ENCODE results near the gene GPSM3. TPM values are rescaled to one million over a fixed set of nuclear protein-coding genes. Genes with fewer than 3 reads are reported as not detected.
A peak's percentile ranks its signal among the peaks of the same experiment; 100 is the strongest.

GPSM3 gene
- total RNA-seq, 1 experiment from 2014 or later, result 10.0 TPM

DNA sequence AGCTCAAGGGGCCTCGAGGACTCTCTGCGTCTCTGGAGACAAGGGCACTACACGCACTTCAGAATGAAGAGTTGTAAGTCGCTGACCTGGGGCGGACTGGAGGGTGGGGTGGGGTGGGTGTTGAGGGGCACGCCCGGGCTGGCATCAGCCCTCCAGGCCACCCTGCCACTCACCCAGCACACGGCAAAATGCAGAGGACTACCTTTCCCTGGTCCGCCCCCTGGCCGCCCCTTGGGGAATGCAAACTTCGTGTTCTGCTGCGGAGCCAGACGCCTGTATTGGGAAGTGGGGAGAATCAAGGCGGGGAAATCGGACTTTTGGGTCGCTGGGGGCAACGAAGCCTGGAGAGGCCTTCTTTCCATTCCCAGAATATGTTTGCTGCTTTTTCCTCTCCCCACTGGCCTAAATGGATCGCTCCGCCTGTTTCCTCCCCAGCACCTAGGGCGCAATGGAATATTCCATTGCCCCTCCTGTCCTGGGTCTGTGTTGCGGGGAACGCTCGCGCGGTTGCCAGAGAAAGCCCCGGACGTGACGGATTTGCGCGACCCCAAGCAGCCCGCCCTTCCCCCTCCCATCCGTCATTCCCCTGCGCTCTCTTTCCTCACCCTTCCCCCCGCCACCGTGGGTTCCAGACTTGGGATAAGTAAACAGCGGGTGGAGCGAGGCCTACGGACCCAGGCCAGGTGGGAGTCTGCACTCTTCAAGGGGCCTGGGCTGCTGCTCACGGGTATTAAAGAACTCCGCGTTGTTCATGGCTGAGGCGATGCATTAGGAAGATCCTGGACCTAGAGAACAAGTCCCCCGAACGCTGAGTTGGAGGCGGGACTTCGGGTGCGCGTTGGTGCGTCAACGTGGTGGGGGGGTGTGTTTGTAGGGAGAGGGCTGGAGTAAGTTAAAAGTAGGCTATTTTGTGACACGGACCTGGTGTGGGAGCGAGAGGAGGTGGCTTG lies 38.6 kb downstream of the GPSM3 start, which contains the start of gene PPT2 (continued):
- TF ChIP-seq, protein P1, sequence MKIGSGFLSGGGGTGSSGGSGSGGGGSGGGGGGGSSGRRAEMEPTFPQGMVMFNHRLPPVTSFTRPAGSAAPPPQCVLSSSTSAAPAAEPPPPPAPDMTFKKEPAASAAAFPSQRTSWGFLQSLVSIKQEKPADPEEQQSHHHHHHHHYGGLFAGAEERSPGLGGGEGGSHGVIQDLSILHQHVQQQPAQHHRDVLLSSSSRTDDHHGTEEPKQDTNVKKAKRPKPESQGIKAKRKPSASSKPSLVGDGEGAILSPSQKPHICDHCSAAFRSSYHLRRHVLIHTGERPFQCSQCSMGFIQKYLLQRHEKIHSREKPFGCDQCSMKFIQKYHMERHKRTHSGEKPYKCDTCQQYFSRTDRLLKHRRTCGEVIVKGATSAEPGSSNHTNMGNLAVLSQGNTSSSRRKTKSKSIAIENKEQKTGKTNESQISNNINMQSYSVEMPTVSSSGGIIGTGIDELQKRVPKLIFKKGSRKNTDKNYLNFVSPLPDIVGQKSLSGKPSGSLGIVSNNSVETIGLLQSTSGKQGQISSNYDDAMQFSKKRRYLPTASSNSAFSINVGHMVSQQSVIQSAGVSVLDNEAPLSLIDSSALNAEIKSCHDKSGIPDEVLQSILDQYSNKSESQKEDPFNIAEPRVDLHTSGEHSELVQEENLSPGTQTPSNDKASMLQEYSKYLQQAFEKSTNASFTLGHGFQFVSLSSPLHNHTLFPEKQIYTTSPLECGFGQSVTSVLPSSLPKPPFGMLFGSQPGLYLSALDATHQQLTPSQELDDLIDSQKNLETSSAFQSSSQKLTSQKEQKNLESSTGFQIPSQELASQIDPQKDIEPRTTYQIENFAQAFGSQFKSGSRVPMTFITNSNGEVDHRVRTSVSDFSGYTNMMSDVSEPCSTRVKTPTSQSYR (CRISPR knock-in tag; IDR thresholded peaks at IDR 0.05), result peak; percentile 97
- TF ChIP-seq TCF7 (CRISPR knock-in tag; IDR thresholded peaks at IDR 0.05; ENCODE audit: low read depth) (no peak), FOXK1 (CRISPR knock-in tag; IDR thresholded peaks at IDR 0.05) (peak; percentile 67; the same call in 1 of the 2 replicates)
- TF ChIP-seq, protein P2, sequence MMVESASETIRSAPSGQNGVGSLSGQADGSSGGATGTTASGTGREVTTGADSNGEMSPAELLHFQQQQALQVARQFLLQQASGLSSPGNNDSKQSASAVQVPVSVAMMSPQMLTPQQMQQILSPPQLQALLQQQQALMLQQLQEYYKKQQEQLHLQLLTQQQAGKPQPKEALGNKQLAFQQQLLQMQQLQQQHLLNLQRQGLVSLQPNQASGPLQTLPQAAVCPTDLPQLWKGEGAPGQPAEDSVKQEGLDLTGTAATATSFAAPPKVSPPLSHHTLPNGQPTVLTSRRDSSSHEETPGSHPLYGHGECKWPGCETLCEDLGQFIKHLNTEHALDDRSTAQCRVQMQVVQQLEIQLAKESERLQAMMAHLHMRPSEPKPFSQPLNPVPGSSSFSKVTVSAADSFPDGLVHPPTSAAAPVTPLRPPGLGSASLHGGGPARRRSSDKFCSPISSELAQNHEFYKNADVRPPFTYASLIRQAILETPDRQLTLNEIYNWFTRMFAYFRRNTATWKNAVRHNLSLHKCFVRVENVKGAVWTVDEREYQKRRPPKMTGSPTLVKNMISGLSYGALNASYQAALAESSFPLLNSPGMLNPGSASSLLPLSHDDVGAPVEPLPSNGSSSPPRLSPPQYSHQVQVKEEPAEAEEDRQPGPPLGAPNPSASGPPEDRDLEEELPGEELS (CRISPR knock-in tag; IDR thresholded peaks at IDR 0.05), result 0 out of 2 replicates have a peak, but pooled peaks have one; percentile 37

DNA sequence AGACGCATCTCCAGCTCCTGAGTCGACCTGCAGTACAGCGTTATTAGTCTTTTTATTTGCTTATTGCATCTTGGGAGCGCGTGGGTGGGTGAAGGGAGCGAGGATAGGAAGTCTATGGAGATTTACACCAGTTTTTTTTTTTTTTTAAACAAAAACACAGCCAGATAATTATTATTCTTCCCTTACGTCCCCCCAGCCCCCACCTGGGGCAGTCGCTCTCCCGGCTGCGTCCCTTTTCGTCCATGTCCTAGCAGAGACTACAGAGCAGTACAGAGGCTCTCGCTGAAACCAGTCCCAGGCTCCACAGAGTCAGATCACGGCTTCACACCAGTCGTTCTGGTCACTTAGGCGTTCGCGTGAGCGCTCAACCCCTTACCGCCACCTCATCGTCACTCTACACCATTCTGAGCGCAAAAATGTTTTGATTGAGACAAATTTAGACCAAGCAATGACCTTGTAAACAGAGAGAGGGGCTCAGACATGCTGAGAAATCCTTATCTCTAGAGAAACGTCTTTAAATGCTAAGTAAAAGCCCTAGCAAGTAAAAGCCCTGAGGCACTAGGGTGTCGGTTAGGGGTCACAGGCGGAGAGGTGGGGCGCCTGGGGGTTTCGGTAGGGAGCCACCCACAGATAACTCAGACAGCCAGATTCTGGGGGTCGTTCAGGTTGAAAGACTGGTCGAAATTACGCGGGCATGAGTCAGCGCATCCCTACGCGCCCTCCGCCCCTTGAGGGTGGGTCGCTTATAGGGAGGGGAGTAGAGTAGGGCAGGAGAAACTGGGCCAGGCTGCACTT lies 39.5 kb downstream of the GPSM3 start:
- peaks cover 45% of the 10 kb centered on the region for H3K27me3 Mint-ChIP-seq (ENCODE audit: low read depth)
- H3K4me3 Mint-ChIP-seq, result peak overlapping the region; percentile 100
- DNase-seq (ENCODE audit: low spot score) (peak; percentile 58), ATAC-seq (peak; percentile 21)
- ChIA-PET CTCF (interaction anchor here (0.5 to 3.3 kb wide), 16 partner anchors 7 to 651 kb away, joined by 3 to 20 read pairs (median 4); partner anchors contain the start of genes ATF6B, GPSM3 and PBX2), POLR2A (interaction anchor here (0.6 to 1.8 kb wide), 4 partner anchors 24 to 290 kb away, joined by 4 to 7 read pairs (median 4); partner anchors contain the start of gene ATF6B)
- H3K4me1 Mint-ChIP-seq, result peaks cover 40% of the 10 kb centered on the region
- TF ChIP-seq, protein P3, sequence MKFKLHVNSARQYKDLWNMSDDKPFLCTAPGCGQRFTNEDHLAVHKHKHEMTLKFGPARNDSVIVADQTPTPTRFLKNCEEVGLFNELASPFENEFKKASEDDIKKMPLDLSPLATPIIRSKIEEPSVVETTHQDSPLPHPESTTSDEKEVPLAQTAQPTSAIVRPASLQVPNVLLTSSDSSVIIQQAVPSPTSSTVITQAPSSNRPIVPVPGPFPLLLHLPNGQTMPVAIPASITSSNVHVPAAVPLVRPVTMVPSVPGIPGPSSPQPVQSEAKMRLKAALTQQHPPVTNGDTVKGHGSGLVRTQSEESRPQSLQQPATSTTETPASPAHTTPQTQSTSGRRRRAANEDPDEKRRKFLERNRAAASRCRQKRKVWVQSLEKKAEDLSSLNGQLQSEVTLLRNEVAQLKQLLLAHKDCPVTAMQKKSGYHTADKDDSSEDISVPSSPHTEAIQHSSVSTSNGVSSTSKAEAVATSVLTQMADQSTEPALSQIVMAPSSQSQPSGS (CRISPR knock-in tag; IDR thresholded peaks at IDR 0.05; ENCODE audit: borderline replicate concordance, low read depth), result no peak
- TF ChIP-seq SP1 (CRISPR knock-in tag; conservative IDR thresholded peaks at IDR 0.05) (no peak), NFE2L1 (CRISPR knock-in tag; IDR thresholded peaks at IDR 0.05) (peak; percentile 55; the same call in 1 of the 2 replicates)
- H3K36me3 Mint-ChIP-seq, result peaks cover 19% of the 10 kb centered on the region
- no peaks in the 10 kb centered on the region for H3K9me3 Mint-ChIP-seq
- H3K27ac Mint-ChIP-seq, result peak overlapping the region; percentile 84

DNA sequence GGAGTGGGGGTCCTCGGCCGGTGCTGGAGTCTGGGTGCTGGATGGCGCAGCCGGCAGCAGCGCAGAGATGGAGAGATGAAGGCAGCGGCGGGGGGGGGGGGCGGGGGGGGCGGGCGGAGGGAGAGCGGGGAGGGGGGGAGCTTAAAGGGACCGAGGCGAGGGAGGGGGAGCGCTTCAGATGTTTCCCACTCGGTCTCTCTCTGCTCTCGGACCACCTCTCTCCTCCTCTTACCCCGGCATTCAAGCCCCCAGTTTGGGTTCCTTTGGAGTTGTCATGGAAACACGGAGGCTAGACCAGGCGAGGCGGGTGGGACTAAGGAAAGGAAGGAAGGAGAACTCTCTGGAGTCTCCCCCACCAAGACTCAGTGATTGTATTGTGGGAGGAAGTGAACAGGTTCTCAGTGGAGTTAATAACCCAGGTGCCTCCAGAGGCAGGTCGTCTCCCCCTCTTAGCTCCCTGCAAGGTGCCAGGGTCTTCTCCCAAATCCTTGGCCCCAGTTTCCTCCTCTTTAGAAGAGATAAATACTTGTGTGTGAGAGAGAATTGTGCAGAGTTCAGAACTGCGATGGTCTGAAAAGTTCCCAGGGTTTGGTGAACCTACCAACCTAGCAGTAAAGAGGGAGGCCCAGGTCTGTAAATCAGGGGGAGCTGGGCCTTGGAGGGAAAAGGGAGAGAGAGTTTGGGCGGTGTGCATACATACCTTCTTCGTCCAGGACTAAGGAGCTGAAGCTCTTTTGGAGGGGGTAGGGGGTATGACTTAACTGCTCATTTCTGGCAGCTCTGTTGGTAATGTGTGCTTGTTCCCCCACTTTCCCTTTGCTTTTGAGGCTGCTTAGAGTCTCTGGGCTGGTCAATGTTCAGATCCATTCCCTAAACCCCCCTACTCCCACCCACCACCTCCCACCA lies 40.3 kb downstream of the GPSM3 start, which contains the start of gene PRRT1:
PRRT1 (minus strand) TSS at position 77 of the 906 bp plus-strand sequence. CDS start 112 bp downstream, outside the sequence.
- H3K27ac Mint-ChIP-seq, result no peak within 1 kb of the TSS
- POLR2A ChIA-PET, result interaction anchor here (0.6 to 1.8 kb wide), 4 partner anchors 24 to 289 kb away, joined by 4 to 7 read pairs (median 5); partner anchors contain the start of gene ATF6B
- DNase-seq (ENCODE audit: low spot score), result no peak

More for the DNA sequence above, 40.3 kb downstream of the GPSM3 start, which contains the start of gene PRRT1:
- Mint-ChIP-seq H3K36me3 (peaks cover 11% of the 10 kb centered on the region; the same call in 1 of the 2 replicates), H3K27me3 (ENCODE audit: low read depth) (peaks cover 54% of the 10 kb centered on the region), H3K4me3 (peak within 1 kb of the TSS; percentile 100), H3K4me1 (peaks cover 45% of the 10 kb centered on the region), H3K9me3 (no peaks in the 10 kb centered on the region)
- CTCF ChIA-PET, result interaction anchor here (0.5 to 3.3 kb wide), 9 partner anchors 13 to 44 kb away, joined by 3 to 20 read pairs (median 8); partner anchors contain the start of genes ATF6B, FKBPL and PBX2
- no peak for ATAC-seq
- no peak for TF ChIP-seq NFE2L1 (CRISPR knock-in tag; IDR thresholded peaks at IDR 0.05)
- TF ChIP-seq, protein P4, sequence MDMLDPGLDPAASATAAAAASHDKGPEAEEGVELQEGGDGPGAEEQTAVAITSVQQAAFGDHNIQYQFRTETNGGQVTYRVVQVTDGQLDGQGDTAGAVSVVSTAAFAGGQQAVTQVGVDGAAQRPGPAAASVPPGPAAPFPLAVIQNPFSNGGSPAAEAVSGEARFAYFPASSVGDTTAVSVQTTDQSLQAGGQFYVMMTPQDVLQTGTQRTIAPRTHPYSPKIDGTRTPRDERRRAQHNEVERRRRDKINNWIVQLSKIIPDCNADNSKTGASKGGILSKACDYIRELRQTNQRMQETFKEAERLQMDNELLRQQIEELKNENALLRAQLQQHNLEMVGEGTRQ (CRISPR knock-in tag; IDR thresholded peaks at IDR 0.05), result no peak
- TF ChIP-seq HMGA2 (CRISPR knock-in tag; IDR thresholded peaks at IDR 0.05), result no peak
- TF ChIP-seq PRRX2 (CRISPR knock-in tag; IDR thresholded peaks at IDR 0.05), result no peak
- no peak for TF ChIP-seq FOXP1 (CRISPR knock-in tag; IDR thresholded peaks at IDR 0.05; ENCODE audit: borderline replicate concordance)
- TF ChIP-seq, protein P5, sequence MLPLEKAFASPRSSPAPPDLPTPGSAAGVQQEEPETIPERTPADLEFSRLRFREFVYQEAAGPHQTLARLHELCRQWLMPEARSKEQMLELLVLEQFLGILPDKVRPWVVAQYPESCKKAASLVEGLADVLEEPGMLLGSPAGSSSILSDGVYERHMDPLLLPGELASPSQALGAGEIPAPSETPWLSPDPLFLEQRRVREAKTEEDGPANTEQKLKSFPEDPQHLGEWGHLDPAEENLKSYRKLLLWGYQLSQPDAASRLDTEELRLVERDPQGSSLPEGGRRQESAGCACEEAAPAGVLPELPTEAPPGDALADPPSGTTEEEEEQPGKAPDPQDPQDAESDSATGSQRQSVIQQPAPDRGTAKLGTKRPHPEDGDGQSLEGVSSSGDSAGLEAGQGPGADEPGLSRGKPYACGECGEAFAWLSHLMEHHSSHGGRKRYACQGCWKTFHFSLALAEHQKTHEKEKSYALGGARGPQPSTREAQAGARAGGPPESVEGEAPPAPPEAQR (CRISPR knock-in tag; IDR thresholded peaks at IDR 0.05), result no peak
